Renal pelvis (tissue), 4 donors: Measurements from ENCODE around the gene RALGPS1. TPM values are rescaled to one million over a fixed set of nuclear protein-coding genes. Genes with fewer than 3 reads are reported as not detected.

Experiments used
- DNase-seq: peaks from one replicate; pipeline ENCODE4 v3.0.0-alpha.2; 2013
- polyA plus RNA-seq, 3 donors: library from polyadenylated mRNA; unstranded; fragments of 120-200 nt; gene quantifications; one replicate each; pipeline ENCODE4 v1.2.1, GENCODE V29; 2013; ENCODE audit not compliant: insufficient read length in 3 of 3

RALGPS1 gene
- polyA plus RNA-seq, 3 donors, result 22.9 to 32.5 (median 28.4) TPM

GRCh38 chr9:126902210-126902609 lies 12.4 kb upstream of the RALGPS1 start:
- peak; percentile 62 for DNase-seq

GRCh38 chr9:126904586-126904985 lies 10.0 kb upstream of the RALGPS1 start:
- DNase-seq, result no peak

- DNase-seq, result no peak
These were observed 8.5 kb upstream of the RALGPS1 start for GRCh38 chr9:126906091-126906490.

- no peak for DNase-seq
These were observed 7.5 kb upstream of the RALGPS1 start for GRCh38 chr9:126907058-126907457.

GRCh38 chr9:126915281-126915816 lies 767 bp downstream of the RALGPS1 start:
- DNase-seq, result no peak

- no peak for DNase-seq
These were observed 1.4 kb downstream of the RALGPS1 start for GRCh38 chr9:126915846-126916543.

GRCh38 chr9:126916909-126917308 lies 2.3 kb downstream of the RALGPS1 start:
- no peak for DNase-seq

- no peak for DNase-seq
These were observed 4.6 kb downstream of the RALGPS1 start for GRCh38 chr9:126919193-126919592.

- no peak for DNase-seq
These were observed 11.3 kb downstream of the RALGPS1 start for GRCh38 chr9:126925876-126926275.

GRCh38 chr9:126926364-126926763 lies 11.8 kb downstream of the RALGPS1 start:
- DNase-seq, result no peak

GRCh38 chr9:126927419-126927818 lies 12.8 kb downstream of the RALGPS1 start:
- peak; percentile 76 for DNase-seq

- DNase-seq, result no peak
These were observed 18.3 kb downstream of the RALGPS1 start for GRCh38 chr9:126932871-126933321.

- DNase-seq, result no peak
These were observed 18.9 kb downstream of the RALGPS1 start for GRCh38 chr9:126933334-126933980.

- DNase-seq, result no peak
These were observed 19.9 kb downstream of the RALGPS1 start for GRCh38 chr9:126934441-126934840.

GRCh38 chr9:126935630-126936029 lies 21.0 kb downstream of the RALGPS1 start:
- no peak for DNase-seq

- no peak for DNase-seq
These were observed 22.9 kb downstream of the RALGPS1 start for GRCh38 chr9:126937444-126937843.

GRCh38 chr9:126938327-126938726 lies 23.7 kb downstream of the RALGPS1 start:
- no peak for DNase-seq

GRCh38 chr9:126939821-126940221 lies 25.2 kb downstream of the RALGPS1 start:
- peak; percentile 51 for DNase-seq

GRCh38 chr9:126942399-126942798 lies 27.8 kb downstream of the RALGPS1 start:
- no peak for DNase-seq

- no peak for DNase-seq
These were observed 31.1 kb downstream of the RALGPS1 start for GRCh38 chr9:126945682-126946081.

GRCh38 chr9:126947529-126947928 lies 32.9 kb downstream of the RALGPS1 start:
- no peak for DNase-seq

- no peak for DNase-seq
These were observed 37.8 kb downstream of the RALGPS1 start for GRCh38 chr9:126952205-126952977.
